ENCODE results near the gene FAIM.
"Not testable (repeated sequence)": the region's sequence is repeated elsewhere in the genome, so short reads cannot be mapped to it uniquely, and the experiment has no call there.

Gene FAIM

DNA sequence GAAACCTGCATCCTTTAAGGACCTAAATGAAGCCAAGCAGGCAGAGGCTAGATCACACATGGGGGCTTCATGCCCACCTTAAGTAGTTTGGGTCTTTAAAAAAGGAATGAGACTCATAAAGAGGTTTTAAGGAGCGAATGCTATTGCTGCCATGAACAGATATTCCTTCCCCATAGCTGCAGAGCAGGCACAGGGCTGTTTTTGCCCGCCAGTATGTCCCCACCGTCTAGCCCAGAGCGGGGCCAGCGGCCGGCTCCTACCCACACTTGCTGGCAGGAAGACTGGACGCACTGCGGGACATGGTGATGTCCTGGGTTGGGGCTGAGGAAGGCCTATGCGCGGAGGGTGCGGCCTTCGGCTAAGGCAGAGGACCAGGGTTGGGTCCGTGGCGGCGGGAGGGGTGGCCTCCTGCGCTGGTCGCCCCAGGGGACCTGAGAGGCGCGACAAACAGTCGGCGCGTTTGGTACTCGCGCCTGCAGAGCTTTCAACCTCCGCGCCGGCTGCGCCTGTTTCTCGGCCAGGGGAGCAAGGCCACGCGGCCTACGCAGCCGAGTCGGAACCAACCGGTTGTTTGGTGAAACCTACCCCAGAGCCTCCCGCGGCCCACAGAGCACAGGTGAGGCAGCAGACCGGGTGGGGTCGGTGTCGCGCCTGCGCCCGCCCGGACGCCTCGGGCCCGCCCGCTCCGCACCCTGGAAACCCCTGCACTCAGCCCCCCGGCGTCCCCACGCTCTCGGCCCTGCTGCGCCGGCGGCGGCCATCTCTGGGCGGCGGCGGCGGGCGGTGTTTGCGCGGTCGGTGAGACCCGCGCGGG is at the start of gene FAIM:
Gene FAIM (plus strand): TSS at position 450 of the 814 bp plus-strand sequence. CDS start 10,956 bp downstream, outside the sequence.
- TF ChIP-seq, protein P1, sequence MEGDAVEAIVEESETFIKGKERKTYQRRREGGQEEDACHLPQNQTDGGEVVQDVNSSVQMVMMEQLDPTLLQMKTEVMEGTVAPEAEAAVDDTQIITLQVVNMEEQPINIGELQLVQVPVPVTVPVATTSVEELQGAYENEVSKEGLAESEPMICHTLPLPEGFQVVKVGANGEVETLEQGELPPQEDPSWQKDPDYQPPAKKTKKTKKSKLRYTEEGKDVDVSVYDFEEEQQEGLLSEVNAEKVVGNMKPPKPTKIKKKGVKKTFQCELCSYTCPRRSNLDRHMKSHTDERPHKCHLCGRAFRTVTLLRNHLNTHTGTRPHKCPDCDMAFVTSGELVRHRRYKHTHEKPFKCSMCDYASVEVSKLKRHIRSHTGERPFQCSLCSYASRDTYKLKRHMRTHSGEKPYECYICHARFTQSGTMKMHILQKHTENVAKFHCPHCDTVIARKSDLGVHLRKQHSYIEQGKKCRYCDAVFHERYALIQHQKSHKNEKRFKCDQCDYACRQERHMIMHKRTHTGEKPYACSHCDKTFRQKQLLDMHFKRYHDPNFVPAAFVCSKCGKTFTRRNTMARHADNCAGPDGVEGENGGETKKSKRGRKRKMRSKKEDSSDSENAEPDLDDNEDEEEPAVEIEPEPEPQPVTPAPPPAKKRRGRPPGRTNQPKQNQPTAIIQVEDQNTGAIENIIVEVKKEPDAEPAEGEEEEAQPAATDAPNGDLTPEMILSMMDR (IDR thresholded peaks at IDR 0.05; ENCODE audit: low read depth, low read length, missing control alignments), result no peak
- in situ Hi-C loops (cut with HindIII; ENCODE audit: low pct_ligation_motif_present, low sequenced_read_pairs), result no loop called here
- peak within 1 kb of the TSS; percentile 71 for H3K4me3 ChIP-seq (ENCODE audit: low read depth, low read length)

DNA sequence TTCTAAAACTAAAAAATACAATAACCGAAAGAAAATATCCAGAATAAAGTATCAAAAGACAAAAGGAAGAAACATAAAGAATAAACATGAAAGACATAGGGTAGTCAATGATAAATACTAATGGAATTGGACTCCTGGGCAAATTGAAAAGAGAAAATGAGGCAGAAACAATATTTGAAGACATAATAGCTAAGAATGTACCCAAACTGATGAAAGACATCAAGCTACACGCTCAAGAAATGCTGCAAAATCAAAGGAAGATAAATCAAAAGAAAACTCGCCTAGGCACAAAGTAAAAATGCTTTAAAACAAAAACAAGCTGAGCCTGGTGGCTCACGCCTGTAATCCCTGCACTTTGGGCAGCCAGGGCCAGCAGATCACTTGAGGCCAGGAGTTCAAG is 49.4 kb upstream of the FAIM start:
- Histone ChIP-seq H3K27ac (no peak overlapping the region), H3K36me3 (replicated peaks) (no peaks in the 10 kb centered on the region), H3K4me3 (ENCODE audit: low read depth, low read length) (no peak overlapping the region), H3K27me3 (replicated peaks) (no peaks in the 10 kb centered on the region)
- TF ChIP-seq, protein P1 (IDR thresholded peaks at IDR 0.05; ENCODE audit: low read depth, low read length, missing control alignments), result no peak
- in situ Hi-C loops (cut with HindIII; ENCODE audit: low pct_ligation_motif_present, low sequenced_read_pairs), result no loop called here
- no peak for DNase-seq

More for the DNA sequence above, at the start of gene FAIM:
- Histone ChIP-seq H3K27ac (peak within 1 kb of the TSS; percentile 75), H3K27me3 (replicated peaks) (no peaks in the 10 kb centered on the region), H3K36me3 (replicated peaks) (no peaks in the 10 kb centered on the region)
- peak; percentile 47 for DNase-seq

DNA sequence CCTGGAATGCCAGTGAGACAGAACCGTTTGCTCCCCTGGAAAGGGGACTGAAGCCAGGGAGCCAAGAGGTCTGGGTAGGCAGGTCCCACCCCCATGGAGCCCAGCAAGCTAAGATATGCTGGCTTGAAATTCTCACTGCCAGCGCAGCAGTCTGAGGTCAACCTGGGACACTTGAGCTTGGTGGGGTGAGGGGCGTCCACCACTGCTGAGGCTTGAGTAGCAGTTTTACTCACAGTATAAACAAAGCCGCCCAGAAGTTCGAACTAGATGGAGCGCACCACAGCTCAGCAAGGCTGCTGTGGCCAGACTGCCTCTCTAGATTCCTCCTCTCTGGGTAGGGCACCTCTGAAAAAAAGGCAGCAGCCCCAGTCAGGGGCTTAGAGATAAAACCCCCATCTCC is 48.1 kb upstream of the FAIM start:
- Histone ChIP-seq H3K27ac (no peak overlapping the region), H3K27me3 (replicated peaks) (no peaks in the 10 kb centered on the region), H3K36me3 (replicated peaks) (no peaks in the 10 kb centered on the region), H3K4me3 (ENCODE audit: low read depth, low read length) (no peak overlapping the region)
- DNase-seq, result no peak
- TF ChIP-seq, protein P1 (IDR thresholded peaks at IDR 0.05; ENCODE audit: low read depth, low read length, missing control alignments), result no peak
- in situ Hi-C loops (cut with HindIII; ENCODE audit: low pct_ligation_motif_present, low sequenced_read_pairs), result no loop called here

GRCh38 chr3:138562902-138563301 is 45.7 kb upstream of the FAIM start:
- H3K27me3 ChIP-seq (replicated peaks); DNase-seq; H3K36me3 ChIP-seq (replicated peaks); in situ Hi-C loops (cut with HindIII; ENCODE audit: low pct_ligation_motif_present, low sequenced_read_pairs); H3K27ac ChIP-seq; H3K4me3 ChIP-seq (ENCODE audit: low read depth, low read length): not testable (repeated sequence)

GRCh38 chr3:138566293-138566692 is 42.3 kb upstream of the FAIM start:
- H3K27me3 ChIP-seq (replicated peaks); H3K27ac ChIP-seq; DNase-seq; H3K4me3 ChIP-seq (ENCODE audit: low read depth, low read length); in situ Hi-C loops (cut with HindIII; ENCODE audit: low pct_ligation_motif_present, low sequenced_read_pairs); H3K36me3 ChIP-seq (replicated peaks): not testable (repeated sequence)

GRCh38 chr3:138567403-138567802 is 41.2 kb upstream of the FAIM start:
- DNase-seq, result no peak
- Histone ChIP-seq H3K36me3 (replicated peaks) (no peaks in the 10 kb centered on the region), H3K27me3 (replicated peaks) (no peaks in the 10 kb centered on the region), H3K4me3 (ENCODE audit: low read depth, low read length) (no peak overlapping the region), H3K27ac (no peak overlapping the region)
- TF ChIP-seq, protein P1 (IDR thresholded peaks at IDR 0.05; ENCODE audit: low read depth, low read length, missing control alignments), result no peak
- in situ Hi-C loops (cut with HindIII; ENCODE audit: low pct_ligation_motif_present, low sequenced_read_pairs), result no loop called here

DNA sequence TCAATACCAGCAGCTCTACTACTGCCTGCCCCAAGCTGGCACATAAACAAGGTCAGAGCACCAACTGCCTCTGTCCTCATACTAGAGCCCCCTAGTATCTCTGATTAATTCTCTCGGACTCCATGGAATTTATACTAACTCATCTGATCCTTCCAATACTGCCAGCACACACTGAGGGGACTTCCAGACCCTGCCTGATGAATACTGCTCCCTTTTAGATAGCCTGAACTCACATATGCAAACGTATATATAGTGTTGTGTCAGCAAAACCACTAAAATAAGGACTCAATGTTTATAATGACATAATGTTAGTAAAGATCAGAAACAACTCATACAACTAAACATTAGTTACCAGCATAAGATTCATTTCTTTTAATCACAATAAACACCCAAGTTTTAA is 39.5 kb upstream of the FAIM start:
- Histone ChIP-seq H3K27ac (no peak overlapping the region), H3K36me3 (replicated peaks) (no peaks in the 10 kb centered on the region)

GRCh38 chr3:138569624-138570023 is 38.9 kb upstream of the FAIM start:
- H3K4me3 ChIP-seq (ENCODE audit: low read depth, low read length); H3K36me3 ChIP-seq (replicated peaks); H3K27ac ChIP-seq; in situ Hi-C loops (cut with HindIII; ENCODE audit: low pct_ligation_motif_present, low sequenced_read_pairs); DNase-seq; H3K27me3 ChIP-seq (replicated peaks): not testable (repeated sequence)

More for the DNA sequence above, 39.5 kb upstream of the FAIM start:
- H3K27me3 ChIP-seq (replicated peaks), result no peaks in the 10 kb centered on the region
- H3K4me3 ChIP-seq (ENCODE audit: low read depth, low read length), result no peak overlapping the region
- in situ Hi-C loops (cut with HindIII; ENCODE audit: low pct_ligation_motif_present, low sequenced_read_pairs), result no loop called here
- DNase-seq, result peak; percentile 29
- TF ChIP-seq, protein P1 (IDR thresholded peaks at IDR 0.05; ENCODE audit: low read depth, low read length, missing control alignments), result no peak

Data from brain microvascular endothelial cell (primary cell).